Measurements from ENCODE around the gene RSBN1L.

The RSBN1L gene

DNA sequence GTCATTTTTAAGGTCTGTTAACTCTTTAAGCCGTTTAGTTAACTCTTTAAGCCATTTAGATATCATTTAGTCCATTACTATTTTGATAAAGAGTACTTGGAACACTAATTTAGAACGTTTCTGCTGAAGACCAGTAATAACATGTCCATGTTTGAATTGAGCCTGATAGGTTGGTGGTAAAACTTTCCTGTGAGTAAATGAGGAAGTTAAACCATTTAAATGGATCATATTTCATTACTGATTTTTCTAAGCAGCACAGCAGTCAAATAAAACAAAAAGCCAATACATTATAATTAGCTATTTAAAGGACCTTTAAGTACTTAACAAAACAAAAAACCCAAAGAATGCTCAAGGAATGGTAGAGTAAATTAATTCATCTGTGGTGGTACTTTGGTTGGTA lies 131.7 kb downstream of the RSBN1L start:
- POLR2A ChIA-PET = no interaction called here
- DNase-seq (ENCODE audit: extremely low spot score) = no peak
- TF ChIP-seq HDGF (IDR thresholded peaks at IDR 0.05; ENCODE audit: borderline replicate concordance) (no peak), PKNOX1 (IDR thresholded peaks at IDR 0.05) (no peak)
- CTCF ChIA-PET = no interaction called here

GRCh38 chr7:77830649-77831355 lies 134.5 kb downstream of the RSBN1L start:
- TF ChIP-seq NFRKB (IDR thresholded peaks at IDR 0.05) (no peak), ELF4 (IDR thresholded peaks at IDR 0.05) (no peak), FOXM1 (IDR thresholded peaks at IDR 0.05; ENCODE audit: borderline replicate concordance) (no peak), ARNT (IDR thresholded peaks at IDR 0.05) (no peak), FOXK2 (IDR thresholded peaks at IDR 0.05) (no peak), SUZ12 (IDR thresholded peaks at IDR 0.05) (no peak), SP1 (IDR thresholded peaks at IDR 0.05) (no peak), CTBP1 (IDR thresholded peaks at IDR 0.05; ENCODE audit: borderline replicate concordance) (no peak), PKNOX1 (IDR thresholded peaks at IDR 0.05) (no peak), HDGF (IDR thresholded peaks at IDR 0.05; ENCODE audit: borderline replicate concordance) (no peak), L3MBTL2 (conservative IDR thresholded peaks at IDR 0.05) (no peak)
- no peak for DNase-seq (ENCODE audit: extremely low spot score)
- ChIA-PET POLR2A (interaction anchor here (1.2 kb wide), 1 partner anchor 32 kb away, joined by 3 read pairs; the partner anchor contains the start of genes PHTF2 and TMEM60), CTCF (no interaction called here)

DNA sequence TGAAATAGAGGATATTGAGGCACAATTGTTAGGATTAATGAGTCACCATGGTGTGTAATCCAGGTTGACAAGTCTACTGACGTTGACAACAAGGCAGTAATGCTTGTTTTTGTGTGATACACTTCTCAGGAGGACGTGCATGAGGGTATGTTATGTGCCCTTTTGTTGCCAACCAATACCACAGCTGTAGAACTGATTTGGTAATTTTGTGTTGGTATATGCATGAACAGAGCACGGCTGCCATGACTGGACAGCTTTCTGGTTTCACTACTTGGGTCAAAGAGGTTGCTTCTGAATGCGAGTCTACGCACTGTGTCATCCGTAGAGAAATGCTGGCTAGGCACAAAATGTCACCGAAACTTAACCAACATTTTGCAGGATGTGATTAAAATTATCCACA lies 135.2 kb downstream of the RSBN1L start:
- POLR2A ChIA-PET = interaction anchor here (1.2 kb wide), 1 partner anchor 33 kb away, joined by 3 read pairs; the partner anchor contains the start of genes PHTF2 and TMEM60
- DNase-seq (ENCODE audit: extremely low spot score) = no peak
- CTCF ChIA-PET = no interaction called here
- TF ChIP-seq SP1 (IDR thresholded peaks at IDR 0.05) (no peak), BHLHE40 (IDR thresholded peaks at IDR 0.05; ENCODE audit: borderline replicate concordance) (no peak), FOXK2 (IDR thresholded peaks at IDR 0.05) (no peak), L3MBTL2 (conservative IDR thresholded peaks at IDR 0.05) (no peak), ELF4 (IDR thresholded peaks at IDR 0.05) (no peak), PKNOX1 (IDR thresholded peaks at IDR 0.05) (no peak), HDGF (IDR thresholded peaks at IDR 0.05; ENCODE audit: borderline replicate concordance) (no peak), TARDBP (IDR thresholded peaks at IDR 0.05) (no peak), SUZ12 (IDR thresholded peaks at IDR 0.05) (no peak), ARNT (IDR thresholded peaks at IDR 0.05) (no peak), NFRKB (IDR thresholded peaks at IDR 0.05) (no peak), ZNF384 (IDR thresholded peaks at IDR 0.05) (no peak), FOXM1 (IDR thresholded peaks at IDR 0.05; ENCODE audit: borderline replicate concordance) (no peak), CTBP1 (IDR thresholded peaks at IDR 0.05; ENCODE audit: borderline replicate concordance) (no peak), LEF1 (IDR thresholded peaks at IDR 0.05; ENCODE audit: borderline replicate concordance) (no peak), FOXA1 (IDR thresholded peaks at IDR 0.05) (no peak)

DNA sequence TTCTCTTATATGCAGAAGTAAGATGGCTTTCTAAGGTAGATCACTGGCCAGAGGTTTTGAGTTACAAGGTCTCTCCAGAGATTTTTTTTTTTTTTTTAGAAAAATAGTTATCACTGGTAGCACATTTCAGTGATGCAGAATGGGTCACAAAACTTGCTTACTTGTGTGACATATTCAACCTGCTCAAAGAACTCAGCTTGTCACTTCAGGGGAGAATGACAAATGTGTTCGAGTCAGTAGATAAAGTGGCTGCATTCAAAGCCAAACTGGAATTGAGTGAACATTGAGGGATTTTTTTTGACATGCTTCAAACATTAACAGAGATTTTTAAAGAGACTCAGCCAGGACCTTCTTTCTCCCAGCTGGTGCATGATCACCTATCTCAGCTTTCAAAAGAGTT lies 135.7 kb downstream of the RSBN1L start:
- no peak for TF ChIP-seq L3MBTL2 (conservative IDR thresholded peaks at IDR 0.05)
- CTCF ChIA-PET = no interaction called here
- DNase-seq (ENCODE audit: extremely low spot score) = no peak
- POLR2A ChIA-PET = interaction anchor here (1.2 kb wide), 1 partner anchor 33 kb away, joined by 3 read pairs; the partner anchor contains the start of genes PHTF2 and TMEM60

Measured in HEK293T (cell line).